ENCODE data around the gene DOHH.

The DOHH gene

GRCh38 chr19:3524078-3524842 is 23.8 kb upstream of the DOHH start:
- TF ChIP-seq CTCF (conservative IDR thresholded peaks at IDR 0.05; ENCODE audit: control insufficient read depth, insufficient read depth, low read depth, low read length) = no peak
- DNase-seq (ENCODE audit: low read depth) = no peak
- H3K4me3 ChIP-seq (ENCODE audit: control insufficient read depth, low read depth, low read length) = no peak overlapping the region

- no peak for TF ChIP-seq CTCF (conservative IDR thresholded peaks at IDR 0.05; ENCODE audit: control insufficient read depth, insufficient read depth, low read depth, low read length)
- no peak for DNase-seq (ENCODE audit: low read depth)
- no peak overlapping the region for H3K4me3 ChIP-seq (ENCODE audit: control insufficient read depth, low read depth, low read length)
These were observed 23.0 kb upstream of the DOHH start for GRCh38 chr19:3523361-3524077.

- no peak overlapping the region for H3K4me3 ChIP-seq (ENCODE audit: control insufficient read depth, low read depth, low read length)
- TF ChIP-seq CTCF (conservative IDR thresholded peaks at IDR 0.05; ENCODE audit: control insufficient read depth, insufficient read depth, low read depth, low read length) = no peak
- no peak for DNase-seq (ENCODE audit: low read depth)
These were observed 22.2 kb upstream of the DOHH start for GRCh38 chr19:3522421-3523360.

GRCh38 chr19:3521104-3521445 is 20.6 kb upstream of the DOHH start:
- no peak overlapping the region for H3K4me3 ChIP-seq (ENCODE audit: control insufficient read depth, low read depth, low read length)
- no peak for DNase-seq (ENCODE audit: low read depth)
- TF ChIP-seq CTCF (conservative IDR thresholded peaks at IDR 0.05; ENCODE audit: control insufficient read depth, insufficient read depth, low read depth, low read length) = no peak

GRCh38 chr19:3520166-3521103 is 20.0 kb upstream of the DOHH start:
- no peak for TF ChIP-seq CTCF (conservative IDR thresholded peaks at IDR 0.05; ENCODE audit: control insufficient read depth, insufficient read depth, low read depth, low read length)
- DNase-seq (ENCODE audit: low read depth) = no peak
- no peak overlapping the region for H3K4me3 ChIP-seq (ENCODE audit: control insufficient read depth, low read depth, low read length)
